ENCODE measurements around the gene IGSF3. TPM values are rescaled to one million over a fixed set of nuclear protein-coding genes. Genes with fewer than 3 reads are reported as not detected.

IGSF3 gene
- total RNA-seq, 4 donors from 2014 or later: 15.7 to 63.2 (median 49.2) TPM

GRCh38 chr1:116579259-116579875, 88.2 kb downstream of the IGSF3 start:
- H3K27me3 ChIP-seq: no peaks in the 10 kb centered on the region
- no peaks in the 10 kb centered on the region for H3K4me1 ChIP-seq
- no peak for DNase-seq
- no peaks in the 10 kb centered on the region for H3K9me3 ChIP-seq
- H3K4me3 ChIP-seq: no peak overlapping the region
- no peak overlapping the region for H3K27ac ChIP-seq
- TF ChIP-seq POLR2A (IDR thresholded peaks at IDR 0.05) (no peak), CTCF (IDR thresholded peaks at IDR 0.05) (no peak)
- peaks cover 0 to 19% (median 0%) of the 10 kb centered on the region in 3 donors for H3K36me3 ChIP-seq

GRCh38 chr1:116578581-116578980, 89.0 kb downstream of the IGSF3 start:
- H3K27ac ChIP-seq: no peak overlapping the region
- no peak for TF ChIP-seq POLR2A (IDR thresholded peaks at IDR 0.05)
- TF ChIP-seq CTCF (IDR thresholded peaks at IDR 0.05): no peak

GRCh38 chr1:116577759-116578314, 89.7 kb downstream of the IGSF3 start:
- Histone ChIP-seq H3K4me1 (no peaks in the 10 kb centered on the region), H3K36me3 (peaks cover 0 to 15% (median 0%) of the 10 kb centered on the region in 3 donors), H3K4me3 (no peak overlapping the region), H3K9me3 (no peaks in the 10 kb centered on the region), H3K27ac (no peak overlapping the region), H3K27me3 (no peaks in the 10 kb centered on the region)
- TF ChIP-seq CTCF (IDR thresholded peaks at IDR 0.05) (no peak), POLR2A (IDR thresholded peaks at IDR 0.05) (no peak)
- DNase-seq: no peak

More at GRCh38 chr1:116578581-116578980, 89.0 kb downstream of the IGSF3 start:
- H3K4me1 ChIP-seq: no peaks in the 10 kb centered on the region
- DNase-seq: no peak
- H3K36me3 ChIP-seq: peaks cover 0 to 15% (median 0%) of the 10 kb centered on the region in 3 donors
- H3K9me3 ChIP-seq: no peaks in the 10 kb centered on the region
- no peaks in the 10 kb centered on the region for H3K27me3 ChIP-seq
- H3K4me3 ChIP-seq: no peak overlapping the region

GRCh38 chr1:116574581-116575291, 92.8 kb downstream of the IGSF3 start:
- H3K27ac ChIP-seq: no peak overlapping the region
- H3K36me3 ChIP-seq: peaks cover 0 to 13% (median 0%) of the 10 kb centered on the region in 3 donors
- no peaks in the 10 kb centered on the region for H3K27me3 ChIP-seq
- TF ChIP-seq CTCF (IDR thresholded peaks at IDR 0.05) (peak; percentile 66 to 95 (median 88)), POLR2A (IDR thresholded peaks at IDR 0.05) (no peak)
- no peak overlapping the region for H3K4me3 ChIP-seq
- no peaks in the 10 kb centered on the region for H3K9me3 ChIP-seq
- DNase-seq: peak in 2 of 3 donors; percentile 60 to 85
- peaks cover 0 to 6% (median 2%) of the 10 kb centered on the region in 4 donors for H3K4me1 ChIP-seq

GRCh38 chr1:116573431-116574095, 94.0 kb downstream of the IGSF3 start:
- Histone ChIP-seq H3K4me1 (peaks cover 0 to 14% (median 4%) of the 10 kb centered on the region in 4 donors), H3K27ac (no peak overlapping the region), H3K36me3 (peaks cover 0 to 7% (median 0%) of the 10 kb centered on the region in 3 donors), H3K27me3 (no peaks in the 10 kb centered on the region), H3K4me3 (no peak overlapping the region), H3K9me3 (no peaks in the 10 kb centered on the region)
- DNase-seq: no peak
- no peak for TF ChIP-seq POLR2A (IDR thresholded peaks at IDR 0.05)

All from Peyer's patch (tissue), 4 donors.